Measurements from ENCODE around the gene PBX1.

Gene PBX1

GRCh38 chr1:164589961-164590507, 31.1 kb downstream of the PBX1 start:
- TF ChIP-seq, protein P1, sequence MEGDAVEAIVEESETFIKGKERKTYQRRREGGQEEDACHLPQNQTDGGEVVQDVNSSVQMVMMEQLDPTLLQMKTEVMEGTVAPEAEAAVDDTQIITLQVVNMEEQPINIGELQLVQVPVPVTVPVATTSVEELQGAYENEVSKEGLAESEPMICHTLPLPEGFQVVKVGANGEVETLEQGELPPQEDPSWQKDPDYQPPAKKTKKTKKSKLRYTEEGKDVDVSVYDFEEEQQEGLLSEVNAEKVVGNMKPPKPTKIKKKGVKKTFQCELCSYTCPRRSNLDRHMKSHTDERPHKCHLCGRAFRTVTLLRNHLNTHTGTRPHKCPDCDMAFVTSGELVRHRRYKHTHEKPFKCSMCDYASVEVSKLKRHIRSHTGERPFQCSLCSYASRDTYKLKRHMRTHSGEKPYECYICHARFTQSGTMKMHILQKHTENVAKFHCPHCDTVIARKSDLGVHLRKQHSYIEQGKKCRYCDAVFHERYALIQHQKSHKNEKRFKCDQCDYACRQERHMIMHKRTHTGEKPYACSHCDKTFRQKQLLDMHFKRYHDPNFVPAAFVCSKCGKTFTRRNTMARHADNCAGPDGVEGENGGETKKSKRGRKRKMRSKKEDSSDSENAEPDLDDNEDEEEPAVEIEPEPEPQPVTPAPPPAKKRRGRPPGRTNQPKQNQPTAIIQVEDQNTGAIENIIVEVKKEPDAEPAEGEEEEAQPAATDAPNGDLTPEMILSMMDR (IDR thresholded peaks at IDR 0.05; ENCODE audit: low read depth, low read length, missing control alignments) = no peak
- H3K4me3 ChIP-seq (replicated peaks; ENCODE audit: low read depth, low read length) = no peak overlapping the region

DNA sequence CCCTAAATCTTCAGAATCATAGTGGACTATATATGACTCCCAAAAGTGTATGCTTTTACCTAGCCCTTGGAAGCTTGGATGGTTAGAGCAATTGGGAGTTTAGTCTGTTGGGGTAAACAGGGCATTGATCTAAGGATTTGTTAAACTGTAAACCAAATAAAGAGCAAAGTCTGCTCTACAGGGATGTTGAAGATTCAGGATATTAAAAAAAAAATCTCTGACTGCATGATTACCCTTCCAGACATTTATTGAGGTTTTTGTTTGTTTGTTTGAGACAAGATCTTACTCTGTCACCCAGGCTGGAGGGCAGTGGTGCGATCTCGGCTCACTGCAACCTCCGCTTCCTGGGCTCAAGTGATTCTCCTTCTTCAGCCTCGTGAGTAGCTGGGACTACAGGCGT, 31.6 kb downstream of the PBX1 start:
- H3K4me3 ChIP-seq (replicated peaks; ENCODE audit: low read depth, low read length) = no peak overlapping the region
- no peak for DNase-seq (ENCODE audit: extremely low read depth, low read depth)
- TF ChIP-seq, protein P1 (IDR thresholded peaks at IDR 0.05; ENCODE audit: low read depth, low read length, missing control alignments) = no peak

More at GRCh38 chr1:164589961-164590507, 31.1 kb downstream of the PBX1 start:
- no peak for DNase-seq (ENCODE audit: extremely low read depth, low read depth)

DNA sequence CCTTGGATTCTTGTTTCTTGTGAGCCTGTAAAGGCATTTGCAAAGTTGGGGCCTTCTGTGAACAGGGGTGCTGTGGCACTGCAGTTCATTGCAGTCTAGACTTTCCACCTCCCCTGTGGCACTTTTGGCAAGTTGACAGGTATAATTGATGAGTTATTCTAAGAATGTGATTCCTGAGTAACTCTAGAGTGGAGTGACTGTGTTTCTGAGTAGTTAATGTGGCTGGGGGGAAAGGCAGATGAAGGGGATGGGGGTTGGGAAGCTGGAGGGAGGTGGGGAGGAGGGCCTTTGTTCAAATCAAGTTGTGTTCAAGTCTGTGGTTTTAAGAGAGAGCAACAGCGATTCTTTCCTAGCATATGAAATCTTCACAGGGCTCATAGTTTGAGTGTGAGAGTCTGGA, 32.9 kb downstream of the PBX1 start:
- DNase-seq (ENCODE audit: extremely low read depth, low read depth) = no peak
- TF ChIP-seq, protein P1 (IDR thresholded peaks at IDR 0.05; ENCODE audit: low read depth, low read length, missing control alignments) = no peak
- no peak overlapping the region for H3K4me3 ChIP-seq (replicated peaks; ENCODE audit: low read depth, low read length)

- no peak overlapping the region for H3K4me3 ChIP-seq (replicated peaks; ENCODE audit: low read depth, low read length)
- no peak for DNase-seq (ENCODE audit: extremely low read depth, low read depth)
- TF ChIP-seq, protein P1 (IDR thresholded peaks at IDR 0.05; ENCODE audit: low read depth, low read length, missing control alignments) = no peak
Measured at GRCh38 chr1:164592634-164593033, 33.6 kb downstream of the PBX1 start.

DNA sequence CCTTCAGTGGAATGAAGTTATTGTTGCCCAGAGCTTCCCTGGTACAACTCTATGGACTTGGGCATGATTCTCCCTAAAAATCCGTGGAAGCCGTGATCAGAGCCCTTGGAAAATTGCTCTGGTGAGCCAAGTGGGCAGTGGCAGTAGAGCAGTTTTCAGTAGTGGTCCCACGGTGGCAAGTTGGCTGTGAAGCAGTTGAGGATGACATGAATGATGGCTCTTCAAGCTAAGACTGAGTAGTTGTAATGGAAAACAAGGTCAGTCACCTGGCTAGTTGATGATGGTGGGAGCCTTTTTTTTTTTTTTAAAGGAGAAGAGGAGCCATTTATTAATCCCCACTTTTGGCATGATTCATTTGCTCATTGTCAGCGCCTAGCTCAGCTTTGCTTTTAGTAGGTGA, 36.2 kb downstream of the PBX1 start:
- TF ChIP-seq, protein P1 (IDR thresholded peaks at IDR 0.05; ENCODE audit: low read depth, low read length, missing control alignments) = no peak
- DNase-seq (ENCODE audit: extremely low read depth, low read depth) = no peak
- H3K4me3 ChIP-seq (replicated peaks; ENCODE audit: low read depth, low read length) = no peak overlapping the region

DNA sequence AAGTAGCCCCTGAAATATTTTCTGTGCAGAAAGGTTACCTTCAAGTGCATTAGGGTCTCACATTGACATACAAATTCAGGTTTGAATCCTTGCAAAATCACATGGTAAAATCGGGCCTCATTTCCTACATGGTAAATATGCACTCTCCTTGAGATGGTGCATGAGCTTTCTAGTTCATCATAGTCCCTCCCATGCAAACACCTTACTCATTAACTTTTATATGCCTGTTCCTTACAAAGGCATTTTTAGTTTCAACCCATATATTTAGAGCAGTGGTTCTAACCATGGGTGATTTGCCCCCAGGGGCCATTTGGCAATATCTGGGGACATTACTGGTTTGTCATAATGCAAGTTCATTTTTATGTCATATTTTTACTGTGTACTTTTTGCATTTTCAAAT, 37.2 kb downstream of the PBX1 start:
- TF ChIP-seq, protein P1 (IDR thresholded peaks at IDR 0.05; ENCODE audit: low read depth, low read length, missing control alignments) = no peak
- no peak overlapping the region for H3K4me3 ChIP-seq (replicated peaks; ENCODE audit: low read depth, low read length)
- no peak for DNase-seq (ENCODE audit: extremely low read depth, low read depth)

DNA sequence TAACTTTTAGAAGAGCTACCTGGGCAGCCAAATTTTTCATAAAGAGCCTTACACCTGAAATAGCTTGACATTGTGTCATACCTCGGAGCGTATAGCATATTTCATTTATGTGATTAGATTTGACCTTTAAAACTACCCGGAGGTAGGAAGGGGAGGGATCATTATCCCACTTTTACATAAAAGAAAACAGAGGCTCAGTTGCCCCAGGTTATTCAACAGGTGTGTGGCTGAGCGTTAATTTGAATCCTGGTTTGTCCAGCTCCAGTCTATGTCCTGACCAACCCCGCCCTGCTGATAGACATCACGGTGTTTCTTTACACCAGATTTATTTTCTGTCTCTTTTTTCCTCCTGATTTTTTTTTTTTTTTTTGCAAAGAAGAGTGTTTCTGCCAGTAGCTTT, 39.7 kb downstream of the PBX1 start:
- no peak overlapping the region for H3K4me3 ChIP-seq (replicated peaks; ENCODE audit: low read depth, low read length)
- TF ChIP-seq, protein P1 (IDR thresholded peaks at IDR 0.05; ENCODE audit: low read depth, low read length, missing control alignments) = no peak
- no peak for DNase-seq (ENCODE audit: extremely low read depth, low read depth)

Measured in HFF-Myc (cell line).